Gastrocnemius medialis (tissue), 4 donors: Measurements from ENCODE around the gene SMG6.
"Not testable (repeated sequence)": the region's sequence is repeated elsewhere in the genome, so short reads cannot be mapped to it uniquely, and the experiment has no call there.

Experiments used
- POLR2A ChIP-seq, 2 donors: fragments of 450-650 bp; IDR thresholded peaks; one replicate each; pipeline ENCODE4 v1.6.1; 2017; ENCODE audit warnings: antibody characterized with exemption in 2 of 2, mild to moderate bottlenecking in 2 of 2, moderate library complexity in 2 of 2
- TF ChIP-seq, protein P1 (sequence below), 5 experiments: fragments of 450-650 bp in 3 of 5; fragments of 200-600 bp in 2 of 5; sonication (generic) in 2 of 5; IDR thresholded peaks in 4 of 5; conservative IDR thresholded peaks in 1 of 5; 1 replicate in 4 of 5; 2 replicates in 1 of 5; pipeline ENCODE4 v1.5.1; 2016 to 2019; ENCODE audit warnings: antibody characterized with exemption in 5 of 5, mild to moderate bottlenecking in 3 of 5, moderate library complexity in 3 of 5

DNA sequence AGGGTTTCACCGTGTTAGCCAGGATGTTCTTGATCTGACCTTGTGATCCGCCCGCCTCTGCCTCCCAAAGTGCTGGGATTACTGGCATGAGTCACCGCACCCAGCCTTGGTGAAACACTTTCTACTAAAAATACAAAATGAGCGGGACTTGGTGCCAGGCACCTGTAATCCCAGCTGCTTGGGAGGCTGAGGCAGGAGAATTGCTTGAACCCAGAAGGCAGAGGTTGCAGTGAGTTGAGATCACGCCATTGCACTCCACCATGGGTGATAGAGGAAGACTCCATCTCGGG lies 13.3 kb upstream of the SMG6 start:
- TF ChIP-seq, protein P1, sequence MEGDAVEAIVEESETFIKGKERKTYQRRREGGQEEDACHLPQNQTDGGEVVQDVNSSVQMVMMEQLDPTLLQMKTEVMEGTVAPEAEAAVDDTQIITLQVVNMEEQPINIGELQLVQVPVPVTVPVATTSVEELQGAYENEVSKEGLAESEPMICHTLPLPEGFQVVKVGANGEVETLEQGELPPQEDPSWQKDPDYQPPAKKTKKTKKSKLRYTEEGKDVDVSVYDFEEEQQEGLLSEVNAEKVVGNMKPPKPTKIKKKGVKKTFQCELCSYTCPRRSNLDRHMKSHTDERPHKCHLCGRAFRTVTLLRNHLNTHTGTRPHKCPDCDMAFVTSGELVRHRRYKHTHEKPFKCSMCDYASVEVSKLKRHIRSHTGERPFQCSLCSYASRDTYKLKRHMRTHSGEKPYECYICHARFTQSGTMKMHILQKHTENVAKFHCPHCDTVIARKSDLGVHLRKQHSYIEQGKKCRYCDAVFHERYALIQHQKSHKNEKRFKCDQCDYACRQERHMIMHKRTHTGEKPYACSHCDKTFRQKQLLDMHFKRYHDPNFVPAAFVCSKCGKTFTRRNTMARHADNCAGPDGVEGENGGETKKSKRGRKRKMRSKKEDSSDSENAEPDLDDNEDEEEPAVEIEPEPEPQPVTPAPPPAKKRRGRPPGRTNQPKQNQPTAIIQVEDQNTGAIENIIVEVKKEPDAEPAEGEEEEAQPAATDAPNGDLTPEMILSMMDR (IDR thresholded peaks at IDR 0.05 in 4 of 5, conservative IDR thresholded peaks at IDR 0.05 in 1 of 5), result not testable (repeated sequence)
- TF ChIP-seq POLR2A (IDR thresholded peaks at IDR 0.05), result not testable (repeated sequence)
